Stomach (tissue), 4 donors: ENCODE data around the gene RAB3GAP2.
"Not testable (repeated sequence)": the region's sequence is repeated elsewhere in the genome, so short reads cannot be mapped to it uniquely, and the experiment has no call there.

Source experiments
- POLR2AphosphoS5 ChIP-seq, 3 donors: sonication (generic); formaldehyde crosslinking; IDR thresholded peaks; one replicate each; pipeline ENCODE4 v1.6.1; 2016; ENCODE audit warnings: antibody characterized with exemption in 3 of 3
- TF ChIP-seq, protein P1 (sequence below), 7 experiments: fragments of 450-650 bp in 4 of 7; fragments of 200-600 bp in 3 of 7; sonication (generic) in 3 of 7; IDR thresholded peaks; one replicate each; pipeline ENCODE4 v1.5.1; 2016 to 2019; ENCODE audit warnings: antibody characterized with exemption in 7 of 7, control low read depth in 2 of 7, mild to moderate bottlenecking in 1 of 7

DNA sequence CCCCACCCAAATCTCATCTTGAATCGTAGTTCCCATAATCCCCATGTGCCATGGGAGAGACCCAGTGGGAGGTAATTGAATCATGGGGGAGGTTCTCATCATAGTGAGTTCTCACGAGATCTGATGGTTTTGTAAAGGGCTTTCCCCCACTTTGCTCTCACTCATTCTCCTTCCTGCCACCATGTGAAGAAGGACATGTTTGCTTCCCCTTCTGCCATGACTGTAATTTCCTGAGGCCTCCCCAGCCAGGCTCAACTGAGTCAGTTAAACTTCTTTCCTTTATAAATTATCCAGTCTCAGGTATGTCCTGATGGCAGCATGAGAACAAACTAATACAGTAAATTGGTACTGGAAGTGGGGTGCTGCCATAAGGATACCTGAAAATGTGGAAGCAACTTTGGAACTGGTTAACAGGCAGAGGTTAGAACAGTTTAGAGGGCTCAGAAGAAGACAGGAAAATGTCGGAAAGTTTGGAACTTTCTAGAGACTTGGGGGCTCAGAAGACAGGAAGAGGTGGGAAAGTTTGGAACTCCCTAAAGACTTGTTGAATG is 23.5 kb downstream of the RAB3GAP2 start:
- TF ChIP-seq, protein P1, sequence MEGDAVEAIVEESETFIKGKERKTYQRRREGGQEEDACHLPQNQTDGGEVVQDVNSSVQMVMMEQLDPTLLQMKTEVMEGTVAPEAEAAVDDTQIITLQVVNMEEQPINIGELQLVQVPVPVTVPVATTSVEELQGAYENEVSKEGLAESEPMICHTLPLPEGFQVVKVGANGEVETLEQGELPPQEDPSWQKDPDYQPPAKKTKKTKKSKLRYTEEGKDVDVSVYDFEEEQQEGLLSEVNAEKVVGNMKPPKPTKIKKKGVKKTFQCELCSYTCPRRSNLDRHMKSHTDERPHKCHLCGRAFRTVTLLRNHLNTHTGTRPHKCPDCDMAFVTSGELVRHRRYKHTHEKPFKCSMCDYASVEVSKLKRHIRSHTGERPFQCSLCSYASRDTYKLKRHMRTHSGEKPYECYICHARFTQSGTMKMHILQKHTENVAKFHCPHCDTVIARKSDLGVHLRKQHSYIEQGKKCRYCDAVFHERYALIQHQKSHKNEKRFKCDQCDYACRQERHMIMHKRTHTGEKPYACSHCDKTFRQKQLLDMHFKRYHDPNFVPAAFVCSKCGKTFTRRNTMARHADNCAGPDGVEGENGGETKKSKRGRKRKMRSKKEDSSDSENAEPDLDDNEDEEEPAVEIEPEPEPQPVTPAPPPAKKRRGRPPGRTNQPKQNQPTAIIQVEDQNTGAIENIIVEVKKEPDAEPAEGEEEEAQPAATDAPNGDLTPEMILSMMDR (IDR thresholded peaks at IDR 0.05) = not testable (repeated sequence)
- not testable (repeated sequence) for TF ChIP-seq POLR2AphosphoS5 (IDR thresholded peaks at IDR 0.05)
